ENCODE measurements around the gene FHAD1.
"Not testable (repeated sequence)": the region's sequence is repeated elsewhere in the genome, so short reads cannot be mapped to it uniquely, and the experiment has no call there.

The FHAD1 gene

GRCh38 chr1:15425521-15425920 lies 178.5 kb downstream of the FHAD1 start:
- DNase-seq, result no peak

- no peak for DNase-seq
These were observed 178.9 kb downstream of the FHAD1 start for GRCh38 chr1:15425958-15426357.

- no peak for DNase-seq
These were observed 179.7 kb downstream of the FHAD1 start for GRCh38 chr1:15426492-15427279.

GRCh38 chr1:15427280-15427666 lies 180.2 kb downstream of the FHAD1 start:
- DNase-seq, result no peak

GRCh38 chr1:15428252-15428651 lies 181.2 kb downstream of the FHAD1 start:
- not testable (repeated sequence) for DNase-seq

GRCh38 chr1:15428815-15429435 lies 181.9 kb downstream of the FHAD1 start:
- DNase-seq, result no peak

- no peak for DNase-seq
These were observed 182.7 kb downstream of the FHAD1 start for GRCh38 chr1:15429701-15430149.

- DNase-seq, result peak; percentile 70
These were observed 184.0 kb downstream of the FHAD1 start for GRCh38 chr1:15430787-15431570.

GRCh38 chr1:15431571-15431948 lies 184.5 kb downstream of the FHAD1 start:
- DNase-seq, result no peak

- DNase-seq, result no peak
These were observed 185.3 kb downstream of the FHAD1 start for GRCh38 chr1:15432324-15432723.

- DNase-seq, result no peak
These were observed 186.4 kb downstream of the FHAD1 start for GRCh38 chr1:15433471-15433870.

GRCh38 chr1:15434739-15435138 lies 187.7 kb downstream of the FHAD1 start:
- peak; percentile 83 for DNase-seq

- no peak for DNase-seq
These were observed 188.4 kb downstream of the FHAD1 start for GRCh38 chr1:15435239-15436077.

GRCh38 chr1:15436881-15437442 lies 189.9 kb downstream of the FHAD1 start:
- DNase-seq, result no peak

GRCh38 chr1:15439325-15439724 lies 192.3 kb downstream of the FHAD1 start:
- no peak for DNase-seq

- no peak for DNase-seq
These were observed 193.3 kb downstream of the FHAD1 start for GRCh38 chr1:15440357-15440756.

- no peak for DNase-seq
These were observed 194.2 kb downstream of the FHAD1 start for GRCh38 chr1:15441247-15441646.

GRCh38 chr1:15442119-15442518 lies 195.1 kb downstream of the FHAD1 start:
- DNase-seq, result no peak

GRCh38 chr1:15442759-15443158 lies 195.7 kb downstream of the FHAD1 start:
- no peak for DNase-seq

GRCh38 chr1:15443281-15443680 lies 196.3 kb downstream of the FHAD1 start:
- DNase-seq, result no peak

- no peak for DNase-seq
These were observed 197.7 kb downstream of the FHAD1 start for GRCh38 chr1:15444468-15445389.
